GM12874 (cell line): ENCODE measurements around the gene HEYL.

Source experiments
- CTCF ChIP-seq: IDR thresholded peaks from 2 replicates; pipeline ENCODE4 v1.5.1; 2011; ENCODE audit warnings: low read depth, mild to moderate bottlenecking, control low read depth, low read length, moderate library complexity; ENCODE audit not compliant: insufficient read depth

Gene HEYL

GRCh38 chr1:39666772-39667171, 27.3 kb upstream of the HEYL start:
- no peak for TF ChIP-seq CTCF

GRCh38 chr1:39663559-39663958, 24.1 kb upstream of the HEYL start:
- no peak for TF ChIP-seq CTCF

GRCh38 chr1:39662861-39663260, 23.4 kb upstream of the HEYL start:
- TF ChIP-seq CTCF: no peak

- no peak for TF ChIP-seq CTCF
Measured at GRCh38 chr1:39659538-39659937, 20.1 kb upstream of the HEYL start.

GRCh38 chr1:39659110-39659509, 19.7 kb upstream of the HEYL start:
- no peak for TF ChIP-seq CTCF

- TF ChIP-seq CTCF: peak; percentile 89
Measured at GRCh38 chr1:39657923-39658485, 18.6 kb upstream of the HEYL start.

- TF ChIP-seq CTCF: no peak
Measured at GRCh38 chr1:39657402-39657801, 18.0 kb upstream of the HEYL start.
